ENCODE data around the gene RPH3AL.

RPH3AL gene

GRCh38 chr17:339193-340061, 13.2 kb downstream of the RPH3AL start:
- H3K36me3 ChIP-seq (replicated peaks): no peaks in the 10 kb centered on the region
- in situ Hi-C loops (cut with MboI; ENCODE audit: low sequenced_read_pairs): no loop called here
- no peak for DNase-seq (ENCODE audit: low spot score in 2 of 2)
- no peaks in the 10 kb centered on the region for H3K27me3 ChIP-seq (ENCODE audit: low read depth)
- no peaks in the 10 kb centered on the region for H3K4me1 ChIP-seq
- H3K4me3 ChIP-seq: no peak overlapping the region
- H3K9me3 ChIP-seq: no peaks in the 10 kb centered on the region; the same call in 1 of the 2 replicates

GRCh38 chr17:338442-339192, 14.0 kb downstream of the RPH3AL start:
- H3K9me3 ChIP-seq: no peaks in the 10 kb centered on the region
- in situ Hi-C loops (cut with MboI; ENCODE audit: low sequenced_read_pairs): no loop called here
- no peaks in the 10 kb centered on the region for H3K36me3 ChIP-seq (replicated peaks)
- H3K4me3 ChIP-seq: no peak overlapping the region
- no peak for DNase-seq (ENCODE audit: low spot score in 2 of 2)
- H3K4me1 ChIP-seq: no peaks in the 10 kb centered on the region
- no peaks in the 10 kb centered on the region for H3K27me3 ChIP-seq (ENCODE audit: low read depth)

GRCh38 chr17:337866-338265, 14.7 kb downstream of the RPH3AL start:
- Histone ChIP-seq H3K36me3 (replicated peaks) (no peaks in the 10 kb centered on the region), H3K4me1 (no peaks in the 10 kb centered on the region), H3K4me3 (no peak overlapping the region), H3K9me3 (no peaks in the 10 kb centered on the region), H3K27me3 (ENCODE audit: low read depth) (no peaks in the 10 kb centered on the region)
- in situ Hi-C loops (cut with MboI; ENCODE audit: low sequenced_read_pairs): no loop called here
- peak in 1 of 2 experiments; percentile 4 for DNase-seq (ENCODE audit: low spot score in 2 of 2)

DNA sequence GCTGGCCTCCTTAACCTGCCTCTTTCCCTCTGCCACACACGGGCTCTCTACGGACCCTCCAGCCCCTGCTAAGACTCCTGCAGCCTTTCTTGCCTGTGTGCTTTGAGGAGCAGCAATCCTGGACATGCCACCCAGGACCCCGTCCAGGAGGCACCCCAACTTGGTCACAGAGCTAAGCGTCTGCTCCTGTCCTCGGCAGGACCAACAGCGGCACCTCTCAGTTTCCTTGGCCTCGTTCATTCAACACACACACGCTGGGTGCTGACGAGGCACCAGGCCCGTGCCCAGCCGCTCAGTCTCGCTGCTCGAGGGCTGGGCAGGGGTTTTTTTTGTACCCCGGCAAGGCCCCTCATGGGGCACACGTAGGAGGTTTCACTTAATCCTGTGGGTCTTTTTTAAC, 15.2 kb downstream of the RPH3AL start:
- H3K36me3 ChIP-seq (replicated peaks): no peaks in the 10 kb centered on the region
- in situ Hi-C loops (cut with MboI; ENCODE audit: low sequenced_read_pairs): no loop called here
- no peaks in the 10 kb centered on the region for H3K9me3 ChIP-seq
- H3K27me3 ChIP-seq (ENCODE audit: low read depth): no peaks in the 10 kb centered on the region
- no peak overlapping the region for H3K4me3 ChIP-seq
- peak in 1 of 2 experiments; percentile 1 for DNase-seq (ENCODE audit: low spot score in 2 of 2)
- H3K4me1 ChIP-seq: no peaks in the 10 kb centered on the region

GRCh38 chr17:337022-337420, 15.6 kb downstream of the RPH3AL start:
- DNase-seq (ENCODE audit: low spot score in 2 of 2): peak in 1 of 2 experiments; percentile 1
- no peaks in the 10 kb centered on the region for H3K27me3 ChIP-seq (ENCODE audit: low read depth)
- no peaks in the 10 kb centered on the region for H3K9me3 ChIP-seq
- H3K36me3 ChIP-seq (replicated peaks): no peaks in the 10 kb centered on the region
- no peaks in the 10 kb centered on the region for H3K4me1 ChIP-seq
- H3K4me3 ChIP-seq: no peak overlapping the region
- in situ Hi-C loops (cut with MboI; ENCODE audit: low sequenced_read_pairs): no loop called here

GRCh38 chr17:336110-337021, 16.2 kb downstream of the RPH3AL start:
- no peaks in the 10 kb centered on the region for H3K9me3 ChIP-seq
- H3K27me3 ChIP-seq (ENCODE audit: low read depth): no peaks in the 10 kb centered on the region
- in situ Hi-C loops (cut with MboI; ENCODE audit: low sequenced_read_pairs): no loop called here
- no peaks in the 10 kb centered on the region for H3K36me3 ChIP-seq (replicated peaks)
- no peaks in the 10 kb centered on the region for H3K4me1 ChIP-seq
- H3K4me3 ChIP-seq: no peak overlapping the region
- peak in 1 of 2 experiments; percentile 50 for DNase-seq (ENCODE audit: low spot score in 2 of 2)

- Histone ChIP-seq H3K9me3 (no peaks in the 10 kb centered on the region), H3K36me3 (replicated peaks) (no peaks in the 10 kb centered on the region), H3K27me3 (ENCODE audit: low read depth) (no peaks in the 10 kb centered on the region), H3K4me1 (no peaks in the 10 kb centered on the region), H3K4me3 (no peak overlapping the region)
- DNase-seq (ENCODE audit: low spot score in 2 of 2): no peak
- in situ Hi-C loops (cut with MboI; ENCODE audit: low sequenced_read_pairs): no loop called here
Measured at GRCh38 chr17:335691-336090, 16.9 kb downstream of the RPH3AL start.

DNA sequence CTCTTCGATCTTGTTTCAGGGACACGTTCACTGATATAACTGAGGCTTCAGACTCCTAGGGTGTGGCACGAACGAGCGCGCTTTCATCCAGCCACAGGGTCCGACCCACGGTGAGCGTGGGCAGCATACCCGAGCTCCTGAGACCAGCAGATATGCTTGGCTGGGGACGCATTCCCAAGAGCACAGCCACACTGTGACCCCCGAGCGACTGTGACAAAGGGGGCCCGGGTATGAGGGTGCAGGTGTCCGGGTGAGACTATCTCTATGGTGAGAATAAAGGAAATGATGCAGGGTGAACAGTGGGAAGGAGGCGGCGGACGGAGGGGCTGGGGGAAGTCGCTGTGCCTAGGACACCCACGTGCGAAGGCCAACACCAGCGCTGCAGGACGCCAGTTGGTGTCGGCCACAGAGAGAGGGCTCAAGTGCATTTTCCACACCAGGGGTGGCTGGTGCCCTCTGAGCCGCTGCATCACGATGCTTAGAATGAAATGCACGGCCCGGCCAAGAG, 17.6 kb downstream of the RPH3AL start:
- no peaks in the 10 kb centered on the region for H3K36me3 ChIP-seq (replicated peaks)
- no peak for DNase-seq (ENCODE audit: low spot score in 2 of 2)
- no peaks in the 10 kb centered on the region for H3K4me1 ChIP-seq
- no peaks in the 10 kb centered on the region for H3K9me3 ChIP-seq
- in situ Hi-C loops (cut with MboI; ENCODE audit: low sequenced_read_pairs): no loop called here
- no peaks in the 10 kb centered on the region for H3K27me3 ChIP-seq (ENCODE audit: low read depth)
- no peak overlapping the region for H3K4me3 ChIP-seq

GRCh38 chr17:333626-334396, 18.8 kb downstream of the RPH3AL start:
- no peaks in the 10 kb centered on the region for H3K4me1 ChIP-seq
- H3K4me3 ChIP-seq: no peak overlapping the region
- H3K27me3 ChIP-seq (ENCODE audit: low read depth): no peaks in the 10 kb centered on the region
- H3K36me3 ChIP-seq (replicated peaks): no peaks in the 10 kb centered on the region
- in situ Hi-C loops (cut with MboI; ENCODE audit: low sequenced_read_pairs): no loop called here
- H3K9me3 ChIP-seq: no peaks in the 10 kb centered on the region
- peak in 1 of 2 experiments; percentile 33 for DNase-seq (ENCODE audit: low spot score in 2 of 2)

GRCh38 chr17:332558-333322, 19.9 kb downstream of the RPH3AL start:
- Histone ChIP-seq H3K36me3 (replicated peaks) (no peaks in the 10 kb centered on the region), H3K27me3 (ENCODE audit: low read depth) (no peaks in the 10 kb centered on the region), H3K4me1 (no peaks in the 10 kb centered on the region), H3K9me3 (no peaks in the 10 kb centered on the region), H3K4me3 (no peak overlapping the region)
- in situ Hi-C loops (cut with MboI; ENCODE audit: low sequenced_read_pairs): no loop called here
- DNase-seq (ENCODE audit: low spot score in 2 of 2): no peak

- no peak for DNase-seq (ENCODE audit: low spot score in 2 of 2)
- H3K27me3 ChIP-seq (ENCODE audit: low read depth): no peaks in the 10 kb centered on the region
- no peaks in the 10 kb centered on the region for H3K4me1 ChIP-seq
- no peaks in the 10 kb centered on the region for H3K9me3 ChIP-seq
- in situ Hi-C loops (cut with MboI; ENCODE audit: low sequenced_read_pairs): no loop called here
- H3K4me3 ChIP-seq: no peak overlapping the region
- no peaks in the 10 kb centered on the region for H3K36me3 ChIP-seq (replicated peaks)
Measured at GRCh38 chr17:332023-332422, 20.6 kb downstream of the RPH3AL start.

DNA sequence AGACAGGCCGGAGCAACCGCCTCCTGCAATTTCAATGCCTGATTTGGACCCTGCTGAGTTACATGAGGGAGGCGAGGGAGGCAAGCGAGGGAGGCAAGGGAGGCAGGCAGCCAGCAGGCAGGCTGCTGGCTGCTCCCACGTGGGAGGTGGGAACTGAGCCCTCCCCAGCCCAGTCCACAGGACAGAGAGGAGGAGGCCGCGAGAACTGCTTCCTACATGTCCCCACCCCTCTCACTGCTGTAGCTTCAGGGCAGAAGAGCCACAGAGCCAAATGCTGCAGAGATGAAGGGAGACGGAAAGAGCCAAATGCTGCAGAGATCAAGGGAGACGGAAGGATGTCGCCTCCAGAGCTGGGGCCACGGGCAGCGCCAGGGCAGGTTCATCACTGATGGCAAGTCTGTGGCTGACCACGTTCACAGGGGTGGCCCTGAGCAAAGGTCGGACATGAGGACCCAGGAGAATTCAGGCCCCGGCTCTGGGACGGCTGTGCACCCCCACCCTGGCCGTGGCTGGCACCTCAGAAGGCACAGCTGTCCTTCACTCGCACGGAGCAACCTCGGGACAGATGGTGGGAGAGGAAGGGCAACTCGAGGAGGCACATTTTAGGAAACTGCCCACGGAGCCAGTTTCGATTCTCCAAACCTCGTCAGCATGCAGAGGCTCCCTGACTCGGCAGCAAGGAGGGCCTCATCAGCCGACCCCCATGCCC, 21.5 kb downstream of the RPH3AL start:
- no peaks in the 10 kb centered on the region for H3K27me3 ChIP-seq (ENCODE audit: low read depth)
- H3K4me3 ChIP-seq: no peak overlapping the region
- H3K9me3 ChIP-seq: no peaks in the 10 kb centered on the region
- no peaks in the 10 kb centered on the region for H3K36me3 ChIP-seq (replicated peaks)
- no peaks in the 10 kb centered on the region for H3K4me1 ChIP-seq
- DNase-seq (ENCODE audit: low spot score in 2 of 2): no peak
- in situ Hi-C loops (cut with MboI; ENCODE audit: low sequenced_read_pairs): no loop called here
